Measurements from ENCODE around the gene NADSYN1.

GRCh38 chr11:71502026-71502425 lies 49.0 kb downstream of the NADSYN1 start:
- no peak for TF ChIP-seq CTCF (IDR thresholded peaks at IDR 0.05)
- no peak for TF ChIP-seq POLR2A (IDR thresholded peaks at IDR 0.05)
